Stimulated activated CD4-positive, alpha-beta T cell treated with anti-CD3 and anti-CD28 coated beads, Interleukin-12 subunit alpha, Interleukin-12 subunit beta, amount 100 ng/mL, for 24 hours (primary cell): Measurements from ENCODE around the gene PJA2.
"Not testable (repeated sequence)": the region's sequence is repeated elsewhere in the genome, so short reads cannot be mapped to it uniquely, and the experiment has no call there.

Source experiments
- DNase-seq, 2 experiments: peaks; one replicate each; pipeline ENCODE4 v3.0.0-alpha.2; 2020; ENCODE audit warnings: low read depth in 2 of 2

The PJA2 gene

GRCh38 chr5:109409844-109410388 is at the start of gene PJA2:
Gene PJA2 (minus strand): TSS chr5:109409974. CDS start chr5:109383433, 26,541 bp downstream.
- DNase-seq, result peak; percentile 91 to 96

- DNase-seq, result no peak
These were observed 45.9 kb upstream of the PJA2 start for GRCh38 chr5:109455598-109456096.

GRCh38 chr5:109454731-109455505 is 45.1 kb upstream of the PJA2 start:
- no peak for DNase-seq

GRCh38 chr5:109453251-109453650 is 43.5 kb upstream of the PJA2 start:
- DNase-seq, result no peak

GRCh38 chr5:109452661-109453060 is 42.9 kb upstream of the PJA2 start:
- no peak for DNase-seq

GRCh38 chr5:109451146-109451545 is 41.4 kb upstream of the PJA2 start:
- DNase-seq, result no peak

GRCh38 chr5:109450129-109450877 is 40.5 kb upstream of the PJA2 start:
- DNase-seq, result no peak

- no peak for DNase-seq
These were observed 39.1 kb upstream of the PJA2 start for GRCh38 chr5:109448838-109449237.

- DNase-seq, result no peak
These were observed 29.8 kb upstream of the PJA2 start for GRCh38 chr5:109439590-109439989.

GRCh38 chr5:109426075-109426474 is 16.3 kb upstream of the PJA2 start:
- DNase-seq, result no peak

- DNase-seq, result not testable (repeated sequence)
These were observed 15.7 kb upstream of the PJA2 start for GRCh38 chr5:109425521-109425920.

- DNase-seq, result no peak
These were observed 12.2 kb upstream of the PJA2 start for GRCh38 chr5:109421956-109422355.

GRCh38 chr5:109418712-109419352 is 9.1 kb upstream of the PJA2 start:
- DNase-seq, result no peak

- DNase-seq, result no peak
These were observed 7.1 kb upstream of the PJA2 start for GRCh38 chr5:109416882-109417281.

- not testable (repeated sequence) for DNase-seq
These were observed 4.2 kb upstream of the PJA2 start for GRCh38 chr5:109413921-109414461.

GRCh38 chr5:109413458-109413857 is 3.7 kb upstream of the PJA2 start:
- DNase-seq, result no peak

GRCh38 chr5:109412981-109413402 is 3.2 kb upstream of the PJA2 start:
- DNase-seq, result no peak

GRCh38 chr5:109411627-109412026 is 1.9 kb upstream of the PJA2 start:
- no peak for DNase-seq

- DNase-seq, result no peak
These were observed 1.4 kb upstream of the PJA2 start for GRCh38 chr5:109411149-109411514.

- peak in 1 of 2 experiments; percentile 17 for DNase-seq
These were observed 795 bp upstream of the PJA2 start for GRCh38 chr5:109410389-109411148.
